NCI-H2029 (cell line): ENCODE data around the gene RMDN3.

ENCODE experiments used
- DNase-seq: peaks from one replicate; lab custom pipeline; 2025; lab: John Stamatoyannopoulos, UW

The RMDN3 gene

GRCh38 chr15:40773496-40773895 lies 18.4 kb upstream of the RMDN3 start:
- no peak for DNase-seq

- DNase-seq: no peak
Measured at GRCh38 chr15:40772014-40772413, 17.0 kb upstream of the RMDN3 start.

GRCh38 chr15:40771242-40771641 lies 16.2 kb upstream of the RMDN3 start:
- DNase-seq: no peak

- no peak for DNase-seq
Measured at GRCh38 chr15:40770147-40770721, 15.2 kb upstream of the RMDN3 start.

GRCh38 chr15:40769274-40770146 lies 14.5 kb upstream of the RMDN3 start, which contains the start of gene C15orf62:
Gene C15orf62 (plus strand): TSS chr15:40769980. CDS start chr15:40770496, 516 bp downstream.
- peak; percentile 27 for DNase-seq

- no peak for DNase-seq
Measured at GRCh38 chr15:40768521-40769273, 13.6 kb upstream of the RMDN3 start.

- no peak for DNase-seq
Measured at GRCh38 chr15:40767838-40768500, 12.9 kb upstream of the RMDN3 start.

- no peak for DNase-seq
Measured at GRCh38 chr15:40766906-40767837, 12.1 kb upstream of the RMDN3 start.

- DNase-seq: no peak
Measured at GRCh38 chr15:40766194-40766815, 11.3 kb upstream of the RMDN3 start.

GRCh38 chr15:40764629-40765103 lies 9.6 kb upstream of the RMDN3 start:
- no peak for DNase-seq

- DNase-seq: peak; percentile 36
Measured at GRCh38 chr15:40763801-40764628, 9.0 kb upstream of the RMDN3 start, which contains the start of gene GCHFR. Gene GCHFR (plus strand): TSS chr15:40764068. CDS start chr15:40764181, 113 bp downstream.

GRCh38 chr15:40762919-40763800 lies 8.1 kb upstream of the RMDN3 start:
- peak; percentile 87 for DNase-seq

GRCh38 chr15:40759961-40760360 lies 4.9 kb upstream of the RMDN3 start:
- no peak for DNase-seq

GRCh38 chr15:40756938-40757337 lies 1.9 kb upstream of the RMDN3 start:
- DNase-seq: no peak

GRCh38 chr15:40755812-40756208 lies 756 bp upstream of the RMDN3 start:
- no peak for DNase-seq

- DNase-seq: no peak
Measured at GRCh38 chr15:40754574-40754882, 526 bp downstream of the RMDN3 start.

GRCh38 chr15:40751745-40752144 lies 3.3 kb downstream of the RMDN3 start:
- DNase-seq: no peak

- DNase-seq: no peak
Measured at GRCh38 chr15:40750885-40751284, 4.2 kb downstream of the RMDN3 start.
